ENCODE results near the gene HABP4. TPM values are rescaled to one million over a fixed set of nuclear protein-coding genes. Genes with fewer than 3 reads are reported as not detected.

The HABP4 gene
- total and polyA plus RNA-seq, 9 of the 15 experiments (the other 6 are each of a cell fraction or from before 2014, with no cell fraction given) = 0.38 to 2.4 (median 1.9) TPM

DNA sequence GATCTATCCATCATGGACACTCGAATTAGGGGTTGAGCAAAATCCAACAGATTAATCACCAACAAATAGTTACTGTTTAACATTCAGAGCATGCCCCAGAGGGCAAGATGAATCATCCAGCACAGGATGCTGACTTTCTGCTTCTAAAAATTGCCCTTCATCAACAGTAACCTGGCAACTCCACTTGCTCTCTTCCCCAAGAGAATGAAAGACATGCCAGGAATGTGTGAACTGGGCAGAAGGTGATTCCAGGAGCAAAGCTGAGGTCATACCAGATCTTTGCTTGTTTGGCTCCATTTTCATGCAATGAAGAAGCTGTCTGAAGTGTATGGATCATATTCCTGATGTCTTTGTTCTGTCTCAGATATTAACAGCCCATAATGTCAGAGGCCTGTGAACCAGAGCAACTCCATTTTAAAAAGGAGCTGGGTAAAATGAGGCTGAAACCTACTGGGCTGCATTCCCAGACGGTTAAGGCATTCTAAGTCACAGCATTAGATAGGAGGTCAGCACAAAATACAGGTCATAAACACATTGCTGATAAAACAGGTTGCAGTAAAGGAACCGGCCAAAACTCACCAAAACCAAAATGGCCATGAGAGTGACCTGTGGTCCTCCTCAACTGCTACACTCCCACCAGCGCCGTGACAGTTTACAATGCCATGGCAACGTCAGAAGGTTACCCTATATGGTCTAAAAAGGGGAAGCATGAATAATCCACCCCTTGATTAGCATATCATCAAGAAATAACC lies 29.3 kb upstream of the HABP4 start (continued):
- TF ChIP-seq, protein P1, sequence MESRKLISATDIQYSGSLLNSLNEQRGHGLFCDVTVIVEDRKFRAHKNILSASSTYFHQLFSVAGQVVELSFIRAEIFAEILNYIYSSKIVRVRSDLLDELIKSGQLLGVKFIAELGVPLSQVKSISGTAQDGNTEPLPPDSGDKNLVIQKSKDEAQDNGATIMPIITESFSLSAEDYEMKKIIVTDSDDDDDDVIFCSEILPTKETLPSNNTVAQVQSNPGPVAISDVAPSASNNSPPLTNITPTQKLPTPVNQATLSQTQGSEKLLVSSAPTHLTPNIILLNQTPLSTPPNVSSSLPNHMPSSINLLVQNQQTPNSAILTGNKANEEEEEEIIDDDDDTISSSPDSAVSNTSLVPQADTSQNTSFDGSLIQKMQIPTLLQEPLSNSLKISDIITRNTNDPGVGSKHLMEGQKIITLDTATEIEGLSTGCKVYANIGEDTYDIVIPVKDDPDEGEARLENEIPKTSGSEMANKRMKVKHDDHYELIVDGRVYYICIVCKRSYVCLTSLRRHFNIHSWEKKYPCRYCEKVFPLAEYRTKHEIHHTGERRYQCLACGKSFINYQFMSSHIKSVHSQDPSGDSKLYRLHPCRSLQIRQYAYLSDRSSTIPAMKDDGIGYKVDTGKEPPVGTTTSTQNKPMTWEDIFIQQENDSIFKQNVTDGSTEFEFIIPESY (CRISPR knock-in tag; IDR thresholded peaks at IDR 0.05) = no peak
- TF ChIP-seq ZKSCAN1 (IDR thresholded peaks at IDR 0.05; ENCODE audit: low read depth, low read length) = no peak
- TF ChIP-seq, protein P2, sequence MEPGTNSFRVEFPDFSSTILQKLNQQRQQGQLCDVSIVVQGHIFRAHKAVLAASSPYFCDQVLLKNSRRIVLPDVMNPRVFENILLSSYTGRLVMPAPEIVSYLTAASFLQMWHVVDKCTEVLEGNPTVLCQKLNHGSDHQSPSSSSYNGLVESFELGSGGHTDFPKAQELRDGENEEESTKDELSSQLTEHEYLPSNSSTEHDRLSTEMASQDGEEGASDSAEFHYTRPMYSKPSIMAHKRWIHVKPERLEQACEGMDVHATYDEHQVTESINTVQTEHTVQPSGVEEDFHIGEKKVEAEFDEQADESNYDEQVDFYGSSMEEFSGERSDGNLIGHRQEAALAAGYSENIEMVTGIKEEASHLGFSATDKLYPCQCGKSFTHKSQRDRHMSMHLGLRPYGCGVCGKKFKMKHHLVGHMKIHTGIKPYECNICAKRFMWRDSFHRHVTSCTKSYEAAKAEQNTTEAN (CRISPR knock-in tag; IDR thresholded peaks at IDR 0.05) = no peak
- TF ChIP-seq ILK (tag; IDR thresholded peaks at IDR 0.05; ENCODE audit: borderline replicate concordance, low read depth) = peak; percentile 96
- TF ChIP-seq, protein P3, sequence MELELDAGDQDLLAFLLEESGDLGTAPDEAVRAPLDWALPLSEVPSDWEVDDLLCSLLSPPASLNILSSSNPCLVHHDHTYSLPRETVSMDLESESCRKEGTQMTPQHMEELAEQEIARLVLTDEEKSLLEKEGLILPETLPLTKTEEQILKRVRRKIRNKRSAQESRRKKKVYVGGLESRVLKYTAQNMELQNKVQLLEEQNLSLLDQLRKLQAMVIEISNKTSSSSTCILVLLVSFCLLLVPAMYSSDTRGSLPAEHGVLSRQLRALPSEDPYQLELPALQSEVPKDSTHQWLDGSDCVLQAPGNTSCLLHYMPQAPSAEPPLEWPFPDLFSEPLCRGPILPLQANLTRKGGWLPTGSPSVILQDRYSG (tag; conservative IDR thresholded peaks at IDR 0.05; ENCODE audit: low read depth) = peak; percentile 100
- peak; percentile 99 for TF ChIP-seq ZNF668 (CRISPR knock-in tag; IDR thresholded peaks at IDR 0.05)
- no peak for TF ChIP-seq NCOA1 (IDR thresholded peaks at IDR 0.05; ENCODE audit: low read depth)
- TF ChIP-seq RCOR1 (IDR thresholded peaks at IDR 0.05; ENCODE audit: borderline replicate concordance in 1 of 2, low read depth in 2 of 2, low read length in 2 of 2) = 0 out of 4 replicates have a peak, but pooled peaks of 1 of the 2 experiments have one; percentile 13
- peak; percentile 56; the same call in 1 of the 2 replicates for TF ChIP-seq ZFP30 (CRISPR knock-in tag; IDR thresholded peaks at IDR 0.05; ENCODE audit: borderline replicate concordance)
- TF ChIP-seq SMARCA5 (IDR thresholded peaks at IDR 0.05) = 0 out of 2 replicates have a peak, but pooled peaks have one; percentile 53
- peak; percentile 99 for TF ChIP-seq ZNF589 (CRISPR knock-in tag; IDR thresholded peaks at IDR 0.05; ENCODE audit: low read depth)
- TF ChIP-seq MCM3 (IDR thresholded peaks at IDR 0.05) = no peak
- no peak for TF ChIP-seq HLTF (IDR thresholded peaks at IDR 0.05)
- TF ChIP-seq SAFB (IDR thresholded peaks at IDR 0.05; ENCODE audit: borderline replicate concordance, low read depth, low read length) = no peak
- peak; percentile 95 for TF ChIP-seq CAMTA2 (CRISPR knock-in tag; conservative IDR thresholded peaks at IDR 0.05)
- TF ChIP-seq, protein P4, sequence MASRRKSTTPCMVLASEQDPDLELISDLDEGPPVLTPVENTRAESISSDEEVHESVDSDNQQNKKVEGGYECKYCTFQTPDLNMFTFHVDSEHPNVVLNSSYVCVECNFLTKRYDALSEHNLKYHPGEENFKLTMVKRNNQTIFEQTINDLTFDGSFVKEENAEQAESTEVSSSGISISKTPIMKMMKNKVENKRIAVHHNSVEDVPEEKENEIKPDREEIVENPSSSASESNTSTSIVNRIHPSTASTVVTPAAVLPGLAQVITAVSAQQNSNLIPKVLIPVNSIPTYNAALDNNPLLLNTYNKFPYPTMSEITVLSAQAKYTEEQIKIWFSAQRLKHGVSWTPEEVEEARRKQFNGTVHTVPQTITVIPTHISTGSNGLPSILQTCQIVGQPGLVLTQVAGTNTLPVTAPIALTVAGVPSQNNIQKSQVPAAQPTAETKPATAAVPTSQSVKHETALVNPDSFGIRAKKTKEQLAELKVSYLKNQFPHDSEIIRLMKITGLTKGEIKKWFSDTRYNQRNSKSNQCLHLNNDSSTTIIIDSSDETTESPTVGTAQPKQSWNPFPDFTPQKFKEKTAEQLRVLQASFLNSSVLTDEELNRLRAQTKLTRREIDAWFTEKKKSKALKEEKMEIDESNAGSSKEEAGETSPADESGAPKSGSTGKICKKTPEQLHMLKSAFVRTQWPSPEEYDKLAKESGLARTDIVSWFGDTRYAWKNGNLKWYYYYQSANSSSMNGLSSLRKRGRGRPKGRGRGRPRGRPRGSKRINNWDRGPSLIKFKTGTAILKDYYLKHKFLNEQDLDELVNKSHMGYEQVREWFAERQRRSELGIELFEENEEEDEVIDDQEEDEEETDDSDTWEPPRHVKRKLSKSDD (conservative IDR thresholded peaks at IDR 0.05; ENCODE audit: low read length) = no peak
- TF ChIP-seq EZH2 (IDR thresholded peaks at IDR 0.05; ENCODE audit: borderline replicate concordance, low read depth, low read length) = no peak
- TF ChIP-seq SMAD4 (CRISPR knock-in tag; conservative IDR thresholded peaks at IDR 0.05) = peak; percentile 99
- TF ChIP-seq KLF6 (CRISPR knock-in tag; IDR thresholded peaks at IDR 0.05; ENCODE audit: borderline replicate concordance) = peak; percentile 99
- TF ChIP-seq HSF4 (CRISPR knock-in tag; IDR thresholded peaks at IDR 0.05; ENCODE audit: borderline replicate concordance) = peak; percentile 95
